LoVo (cell line): ENCODE measurements around the gene HCFC1.

Experiments
- DNase-seq: peaks from one replicate; pipeline ENCODE4 v3.0.0-alpha.2; 2016; ENCODE audit warnings: low spot score

HCFC1 gene

DNA sequence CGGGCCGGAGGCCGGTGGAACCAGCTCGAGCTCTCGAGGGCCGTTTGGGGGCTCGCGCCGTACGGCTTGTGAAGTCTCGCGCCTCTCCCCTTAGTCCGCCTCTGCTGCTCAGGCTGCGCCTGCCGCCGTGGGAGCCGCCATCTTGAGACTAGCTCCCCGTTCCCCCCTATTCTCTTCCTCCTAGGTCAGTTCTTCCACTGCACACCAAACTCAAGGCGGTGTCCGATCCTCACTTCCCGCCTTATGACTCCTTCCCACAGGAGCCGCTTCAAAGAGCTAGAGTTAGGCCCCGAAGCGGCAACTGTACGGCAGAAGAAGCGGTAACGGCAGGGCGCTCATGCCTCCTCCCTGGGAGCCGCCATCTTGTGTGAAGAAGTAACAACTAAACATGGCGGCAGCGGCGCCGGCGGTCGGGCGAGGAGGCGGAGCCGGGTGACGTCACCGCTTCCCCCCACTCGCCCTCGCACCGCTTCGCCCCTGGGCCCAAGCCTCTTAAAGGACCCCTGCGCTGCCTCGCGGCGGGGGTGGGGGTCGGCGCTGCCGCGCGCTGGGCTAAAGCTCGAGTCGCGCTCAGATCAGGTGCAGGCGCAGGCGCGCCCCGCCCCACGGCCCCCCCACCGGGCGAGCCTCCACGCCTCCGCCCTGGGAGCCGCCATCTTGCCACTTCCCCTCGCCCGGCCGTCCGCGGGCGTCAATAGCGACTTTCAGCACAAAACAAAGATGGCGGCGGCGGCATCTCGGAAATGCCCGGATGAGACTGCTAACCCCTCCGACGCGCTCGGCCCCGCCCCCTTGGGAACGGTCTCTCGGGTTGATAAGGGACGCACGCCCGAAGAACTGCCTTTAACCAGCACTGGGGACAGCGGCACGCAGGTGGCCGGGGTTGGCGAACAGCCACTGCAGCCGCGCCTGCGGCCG lies at the start of gene HCFC1:
TSS of gene HCFC1 (minus strand) at position 369 of the 918 bp plus-strand sequence. CDS start 978 bp downstream, outside the sequence.
- DNase-seq = peak; percentile 88

GRCh38 chrX:154021131-154021611 lies 49.6 kb upstream of the HCFC1 start:
- no peak for DNase-seq

DNA sequence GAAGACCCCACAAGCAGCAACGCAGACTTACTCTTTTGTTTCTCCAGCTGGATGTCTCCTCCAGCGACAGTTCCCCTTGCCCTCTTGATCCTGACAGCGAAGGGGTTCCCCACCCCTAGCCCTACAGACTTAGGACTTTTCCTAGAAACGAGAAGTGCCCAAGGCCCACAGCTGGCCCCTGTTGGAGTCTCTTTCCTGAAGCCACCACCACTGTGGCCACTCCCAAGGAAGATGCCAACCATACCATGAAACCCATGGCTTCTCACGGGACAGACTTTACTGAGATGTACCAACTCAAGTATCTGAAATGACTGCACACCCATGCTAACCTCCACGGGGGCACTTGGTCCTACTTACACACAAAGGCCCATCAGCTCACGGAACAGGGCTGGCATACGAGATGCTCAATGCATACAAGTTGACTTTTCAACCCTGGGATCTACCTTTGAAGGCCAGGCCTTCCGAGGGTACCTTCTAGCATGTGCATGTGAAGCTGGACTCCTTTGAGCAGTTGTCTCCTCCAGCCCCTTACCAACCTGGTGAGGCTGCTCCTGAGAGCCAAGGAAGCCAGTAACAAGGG lies 49.0 kb upstream of the HCFC1 start:
- no peak for DNase-seq

- DNase-seq = peak; percentile 53
Observed at GRCh38 chrX:154019633-154020528, 48.3 kb upstream of the HCFC1 start, which contains the start of gene IRAK1. TSS of gene IRAK1 (minus strand) at chrX:154019902. CDS start at chrX:154019812, 90 bp downstream.

DNA sequence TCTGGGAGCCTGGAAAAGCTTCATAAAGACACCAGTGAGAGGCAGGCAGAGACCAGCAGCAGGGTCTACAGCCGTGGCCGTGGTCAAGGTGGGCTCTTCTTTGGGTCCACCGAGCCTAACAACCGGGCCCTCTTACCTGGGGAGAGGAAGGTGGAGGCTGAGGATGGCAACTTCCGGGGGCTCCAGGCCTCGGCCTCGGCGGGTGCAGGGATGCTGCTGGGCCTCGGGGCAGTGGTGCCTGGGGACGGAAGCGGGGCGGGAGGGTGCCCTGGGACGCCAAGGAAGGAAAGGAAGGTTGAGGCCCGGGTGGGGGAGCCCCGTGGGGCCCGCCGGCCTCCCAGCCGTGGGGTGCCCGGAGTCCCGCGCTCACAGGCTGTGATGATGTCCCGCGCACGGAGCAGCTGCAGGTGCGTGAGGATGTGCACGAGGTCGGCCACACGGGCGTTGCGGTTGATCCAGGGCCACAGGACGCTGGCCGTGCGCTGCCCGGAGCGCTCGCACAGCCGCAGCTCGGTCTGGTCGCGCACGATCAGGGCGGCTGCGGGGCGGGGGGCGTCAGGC lies 47.5 kb upstream of the HCFC1 start:
- no peak for DNase-seq

GRCh38 chrX:154018518-154019060 lies 47.0 kb upstream of the HCFC1 start:
- DNase-seq = no peak

GRCh38 chrX:154017766-154018517 lies 46.3 kb upstream of the HCFC1 start:
- no peak for DNase-seq

DNA sequence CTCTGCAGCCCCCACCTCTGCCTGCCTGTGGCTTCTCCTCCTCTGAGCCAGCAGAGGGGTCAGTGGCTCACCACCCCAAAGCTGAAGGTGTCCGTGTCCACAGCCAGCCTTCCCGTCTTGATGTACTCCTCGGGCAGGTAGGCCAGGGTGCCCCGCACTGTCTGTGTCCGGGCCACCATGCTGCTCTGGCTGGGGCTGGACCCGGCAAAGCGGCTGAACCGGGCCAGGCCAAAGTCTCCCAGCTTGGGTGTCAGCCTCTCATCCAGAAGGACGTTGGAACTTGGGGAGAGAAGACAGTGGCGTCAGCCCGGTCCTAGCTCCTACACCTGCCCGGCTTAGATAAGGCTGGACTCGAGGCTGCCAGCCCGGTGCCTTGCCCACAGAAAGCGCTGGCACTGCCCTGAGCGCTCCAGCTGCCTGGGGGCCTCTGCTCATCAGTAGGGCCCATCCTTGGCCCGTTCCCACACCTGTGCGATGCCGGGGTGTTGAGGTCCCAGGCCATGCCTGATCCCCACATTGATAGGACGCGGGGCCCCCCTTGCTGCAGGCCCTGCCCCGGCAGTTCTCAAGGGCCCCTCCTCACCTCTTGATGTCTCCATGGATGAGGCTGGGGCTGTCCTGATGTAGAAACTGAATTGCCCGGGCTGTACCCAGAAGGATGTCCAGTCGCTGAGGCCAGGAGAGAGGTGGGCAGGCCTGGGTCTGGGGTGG lies 44.9 kb upstream of the HCFC1 start:
- no peak for DNase-seq

DNA sequence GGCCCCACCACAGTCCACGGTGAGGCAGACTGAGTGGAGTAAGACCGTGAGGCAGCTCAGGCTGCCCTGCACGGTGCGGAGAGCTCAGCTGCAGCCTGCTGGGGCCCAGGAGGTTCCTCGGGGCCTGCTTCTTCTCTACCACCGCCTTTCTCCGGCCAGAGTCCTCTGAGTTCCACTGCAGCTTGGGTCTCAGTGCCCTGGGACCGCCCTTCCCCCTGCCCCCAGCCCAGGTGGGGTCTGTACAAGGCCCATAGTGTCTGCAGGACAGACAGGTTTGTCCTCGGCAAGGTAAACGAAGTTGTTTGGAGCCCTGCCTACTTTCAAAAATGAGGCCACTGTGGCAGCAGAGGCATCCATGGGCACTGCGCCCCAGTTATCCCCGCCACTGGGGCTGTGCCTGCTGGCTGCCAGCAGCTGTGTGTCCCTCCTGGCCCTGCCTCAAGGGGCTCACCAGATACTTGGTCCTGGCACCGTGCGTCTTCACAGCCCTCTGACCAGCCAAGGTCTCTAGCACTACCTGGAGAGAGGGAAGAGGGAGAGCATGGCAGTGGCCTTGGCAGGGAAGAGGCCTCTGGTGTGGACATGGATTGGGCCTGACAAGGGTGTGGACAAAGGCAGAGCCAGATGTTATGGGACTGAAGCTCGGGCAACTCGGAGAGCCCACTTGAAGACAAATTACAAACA lies 44.1 kb upstream of the HCFC1 start:
- no peak for DNase-seq

DNA sequence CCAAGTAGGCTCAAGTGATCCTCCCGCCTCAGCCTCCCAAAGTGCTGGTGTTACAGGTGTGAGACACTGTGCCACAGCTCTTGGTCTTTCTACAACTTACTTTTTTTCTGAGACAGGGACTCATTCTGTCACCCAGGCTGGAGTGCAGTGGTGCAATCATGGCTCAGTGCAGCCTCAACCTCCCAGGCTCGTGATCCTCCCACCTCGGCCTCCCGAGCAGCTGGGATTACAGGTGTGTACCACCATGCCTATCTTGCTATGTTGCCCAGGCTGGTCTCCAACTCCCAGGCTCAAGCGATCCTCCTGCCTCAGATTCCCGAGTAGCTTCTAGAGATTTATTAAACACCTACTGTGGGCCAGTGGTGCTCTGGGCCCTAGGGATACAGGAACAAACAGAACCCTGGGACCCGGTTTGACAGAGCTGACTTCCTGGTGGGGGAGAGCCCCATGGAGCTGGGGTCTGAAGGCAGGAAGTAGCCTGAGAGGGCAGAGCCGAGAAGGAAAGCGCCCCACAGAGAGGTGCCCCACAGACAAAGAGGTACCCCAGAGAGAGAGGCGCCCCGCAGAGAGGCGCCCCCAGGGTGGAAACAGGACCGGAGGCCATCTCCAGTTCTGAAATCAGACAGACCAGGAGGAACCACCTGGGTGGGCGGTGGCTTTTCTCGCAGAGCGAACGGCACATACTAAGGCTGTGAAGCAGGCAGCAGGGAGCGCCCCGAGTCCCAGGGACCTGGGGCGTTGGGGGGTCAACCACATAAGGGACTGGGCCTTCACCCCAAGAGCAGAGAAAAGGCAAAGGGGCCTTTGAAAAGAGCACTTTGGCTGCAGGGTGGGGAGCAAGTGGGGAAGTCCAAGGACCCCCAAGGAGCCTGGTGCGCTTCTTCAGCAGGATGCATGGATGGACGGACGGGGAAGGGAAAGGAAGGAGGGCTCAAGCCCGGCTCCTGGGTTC lies 43.1 kb upstream of the HCFC1 start:
- no peak for DNase-seq

GRCh38 chrX:154013614-154014360 lies 42.2 kb upstream of the HCFC1 start:
- DNase-seq = no peak

DNA sequence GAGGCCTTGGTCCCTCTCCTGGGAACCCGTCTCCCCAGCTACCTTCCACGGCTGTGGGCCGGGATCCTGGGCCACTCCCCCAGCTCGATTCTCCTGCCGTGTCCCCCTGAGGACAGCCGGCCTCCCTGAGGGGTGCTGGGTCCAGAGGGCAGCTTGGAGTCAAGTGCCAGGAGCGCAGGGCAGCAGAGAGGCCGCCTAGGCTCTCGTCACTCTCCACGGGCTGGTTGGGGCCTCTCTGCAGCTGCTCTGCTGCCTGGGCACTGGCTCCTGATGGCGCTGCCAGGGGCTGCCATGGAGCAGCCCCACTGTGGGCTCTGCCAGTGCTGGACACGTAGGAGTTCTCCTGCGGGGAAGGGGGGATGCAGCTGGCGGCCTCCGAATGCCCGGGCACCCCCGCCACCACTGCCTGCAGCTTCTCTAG lies 41.4 kb upstream of the HCFC1 start:
- DNase-seq = no peak

DNA sequence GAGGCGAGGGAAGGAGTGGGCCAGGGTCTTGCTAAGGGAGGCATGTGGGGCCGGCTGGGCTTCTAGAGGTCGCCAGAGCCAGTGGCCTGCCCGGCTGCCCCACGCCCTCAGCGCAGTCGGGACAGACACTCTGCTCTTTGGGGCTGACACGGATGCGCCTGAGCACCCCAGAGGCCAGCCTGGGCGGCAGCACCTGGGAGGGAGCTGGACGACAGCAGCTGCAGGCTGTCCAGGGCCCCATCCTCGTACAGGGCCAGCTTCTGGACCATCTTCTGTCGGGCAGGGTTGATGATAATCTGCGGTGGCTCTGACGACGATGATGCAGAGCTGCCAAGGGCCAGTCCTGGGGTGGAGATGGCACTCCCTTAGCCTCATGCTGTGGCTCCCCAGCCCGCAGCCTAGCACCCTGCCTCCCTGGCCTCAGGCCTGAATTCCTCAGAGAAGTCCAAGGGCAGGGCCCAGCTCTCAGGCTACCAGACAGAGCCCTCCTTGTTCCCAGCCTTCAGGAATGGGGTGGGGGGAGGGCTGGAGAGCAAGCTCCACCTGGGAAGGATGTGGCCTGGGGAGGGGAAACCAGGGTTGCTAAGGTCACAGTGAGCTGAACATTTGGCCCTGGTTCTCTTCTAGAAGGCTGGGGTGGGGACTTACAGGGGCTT lies 40.8 kb upstream of the HCFC1 start:
- no peak for DNase-seq

DNA sequence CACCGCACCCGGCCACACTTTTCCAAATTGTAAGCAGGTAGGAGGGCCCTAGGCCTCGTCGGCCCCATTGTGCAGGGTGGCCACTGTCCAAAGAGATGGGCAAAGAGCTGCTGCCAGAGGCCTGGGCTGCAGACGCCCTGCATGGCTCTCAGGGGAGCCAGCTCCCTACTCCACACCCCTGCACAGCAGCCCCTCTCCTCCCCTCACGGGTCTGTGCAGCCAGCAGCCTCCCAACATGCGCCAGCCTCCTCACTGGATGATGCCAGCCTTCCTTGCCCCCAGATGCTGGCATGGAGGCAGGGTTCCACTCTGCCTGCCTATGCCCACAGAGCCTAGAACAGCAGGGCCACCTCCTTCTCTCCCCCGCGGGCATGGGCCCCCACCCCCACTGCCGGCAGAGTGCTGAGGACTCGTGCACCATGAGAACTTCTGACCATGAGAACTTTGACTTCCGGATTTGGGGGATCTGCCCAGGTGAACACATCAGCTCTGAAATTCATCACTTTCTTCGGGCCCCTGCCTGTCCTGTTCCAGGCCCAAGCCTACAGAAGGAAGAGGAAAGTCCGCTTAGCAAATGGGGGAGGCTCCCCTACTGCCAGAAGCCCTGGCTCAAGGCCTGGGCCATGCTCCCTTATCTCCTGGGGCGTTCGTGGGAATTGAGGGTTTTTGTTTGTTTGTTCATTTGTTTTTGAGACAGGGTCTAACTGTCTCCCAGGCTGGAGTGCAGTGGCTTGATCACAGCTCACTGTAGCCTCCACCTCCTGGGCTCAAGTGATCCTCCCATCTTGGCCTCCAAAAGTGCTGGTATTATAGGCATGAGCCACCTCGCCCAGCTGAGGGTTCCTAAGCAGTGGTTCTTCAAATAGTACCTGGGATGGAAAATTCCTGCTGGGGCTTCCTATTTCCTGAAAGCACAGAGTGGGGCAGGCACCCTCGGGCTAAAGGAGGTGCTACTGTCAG lies 40.0 kb upstream of the HCFC1 start:
- no peak for DNase-seq

GRCh38 chrX:154010330-154011087 lies 38.9 kb upstream of the HCFC1 start:
- DNase-seq = no peak
